CD4-positive, alpha-beta T cell (primary cell): ENCODE data around the gene IQGAP1. TPM values are rescaled to one million over a fixed set of nuclear protein-coding genes. Genes with fewer than 3 reads are reported as not detected.

Source experiments
- ATAC-seq: fragments of 200-7000 bp; cut with Tn5 transposase; one replicate; pipeline ENCODE4 v1.10.0; 2022; ENCODE audit warnings: mild to moderate bottlenecking; ENCODE audit not compliant: poor library complexity
- CTCF ChIA-PET: fragments of 350-600 bp; sonication (Branson Sonifier 250); formaldehyde crosslinking; loops from one replicate; lab custom pipeline; 2021; ENCODE audit warnings: antibody characterized with exemption, inconsistent platforms; lab: Charles Lee
- POLR2A ChIA-PET: fragments of 350-600 bp; sonication (Branson Sonifier 250); formaldehyde crosslinking; loops from one replicate; lab custom pipeline; 2021; ENCODE audit warnings: antibody characterized with exemption, inconsistent platforms; lab: Charles Lee
- DNase-seq, 14 experiments: peaks; one replicate each; pipeline ENCODE4 v3.0.0-alpha.2; 2013 to 2020; ENCODE audit warnings: mixed read lengths in 2 of 14
- H3K27ac ChIP-seq, 2 donors: one replicate each; pipeline versions ENCODE4 v1.5.1 to v1.7.0; 2013; ENCODE audit warnings: low read length in 2 of 2, low read depth in 1 of 2, mild to moderate bottlenecking in 1 of 2
- H3K27me3 ChIP-seq, 2 experiments: 1 replicate in 1 of 2; 2 replicates in 1 of 2; pipeline versions ENCODE4 v1.6.1 to v1.7.0; 2013; ENCODE audit warnings: low read length in 2 of 2, control low read depth in 1 of 2, mild to moderate bottlenecking in 1 of 2, moderate library complexity in 1 of 2; ENCODE audit not compliant: insufficient read depth in 2 of 2, control insufficient read depth in 1 of 2
- H3K36me3 ChIP-seq: one replicate; pipeline ENCODE4 v1.6.1; 2013; ENCODE audit warnings: low read length, control low read depth; ENCODE audit not compliant: insufficient read depth
- H3K4me1 ChIP-seq: one replicate; pipeline ENCODE4 v1.6.1; 2013; ENCODE audit warnings: low read length, control low read depth; ENCODE audit not compliant: insufficient read depth
- H3K4me3 ChIP-seq: one replicate; pipeline ENCODE4 v1.5.1; 2013; ENCODE audit warnings: mild to moderate bottlenecking, low read length, moderate library complexity
- H3K9me3 ChIP-seq, 2 experiments: 1 replicate in 1 of 2; 2 replicates in 1 of 2; pipeline versions ENCODE4 v1.6.1 to v1.7.0; 2013; ENCODE audit warnings: low read length in 2 of 2, mild to moderate bottlenecking in 2 of 2, control low read depth in 1 of 2, moderate library complexity in 1 of 2; ENCODE audit not compliant: control insufficient read depth in 1 of 2, insufficient read depth in 1 of 2
- H3K27ac Mint-ChIP-seq: one replicate; pipeline ENCODE4 v1.8.0; 2020; ENCODE audit warnings: mixed read lengths
- H3K27me3 Mint-ChIP-seq: one replicate; pipeline ENCODE4 v1.8.0; 2021; ENCODE audit warnings: mixed read lengths
- H3K36me3 Mint-ChIP-seq: one replicate; pipeline ENCODE4 v1.8.0; 2021; ENCODE audit warnings: low read depth, mixed read lengths
- H3K4me1 Mint-ChIP-seq: one replicate; pipeline ENCODE4 v1.8.0; 2021; ENCODE audit warnings: low read depth, mixed read lengths
- H3K4me3 Mint-ChIP-seq: one replicate; pipeline ENCODE4 v1.8.0; 2020; ENCODE audit warnings: mild to moderate bottlenecking, mixed read lengths
- H3K9me3 Mint-ChIP-seq: one replicate; pipeline ENCODE4 v1.8.0; 2020; ENCODE audit warnings: mixed read lengths
- intact Hi-C, 2 experiments: fragments of 100-400 bp; cut with DNase I in 1 of 2; cut with micrococcal nuclease in 1 of 2; formaldehyde crosslinking; loops; one replicate each; pipeline versions ENCODE4 v1.15.1 to v1.9.0; 2023 to 2025; cut with DNase I, micrococcal nuclease
- total RNA-seq, 174 experiments: library from RNA in 2 of 174; stranded (reverse) in 2 of 174; gene quantifications; one replicate each; pipeline ENCODE4 v1.2.3 and lab custom pipeline; 2021 to 2026
- TF ChIP-seq, protein P1 (sequence below): fragments of 200-600 bp; IDR thresholded peaks from one replicate; pipeline ENCODE4 v1.8.0; 2022; ENCODE audit warnings: antibody characterized with exemption, mild to moderate bottlenecking

Gene IQGAP1
- total RNA-seq, 2 experiments from 2014 or later: 76.8 to 78.7 TPM

GRCh38 chr15:90396321-90396720, 8.3 kb downstream of the IQGAP1 start:
- H3K4me1 ChIP-seq: peaks cover 47% of the 10 kb centered on the region
- ChIA-PET CTCF (interaction anchor here (0.6 to 0.9 kb wide), 2 partner anchors 12 to 76 kb away, joined by 3 to 4 read pairs; no protein-coding TSS in a partner anchor), POLR2A (interaction anchor here (1.3 to 1.4 kb wide), 3 partner anchors 8 to 19 kb away, joined by 5 to 7 read pairs (median 6); partner anchors contain the start of gene IQGAP1)
- no peaks in the 10 kb centered on the region for H3K9me3 ChIP-seq
- H3K36me3 ChIP-seq: peaks cover 13% of the 10 kb centered on the region
- no peak overlapping the region for H3K27ac ChIP-seq
- intact Hi-C loops: loop anchor here in 1 of 2 experiments (10.0 kb wide), 1 partner anchor 198 kb away; no protein-coding TSS in a partner anchor
- TF ChIP-seq, protein P1, sequence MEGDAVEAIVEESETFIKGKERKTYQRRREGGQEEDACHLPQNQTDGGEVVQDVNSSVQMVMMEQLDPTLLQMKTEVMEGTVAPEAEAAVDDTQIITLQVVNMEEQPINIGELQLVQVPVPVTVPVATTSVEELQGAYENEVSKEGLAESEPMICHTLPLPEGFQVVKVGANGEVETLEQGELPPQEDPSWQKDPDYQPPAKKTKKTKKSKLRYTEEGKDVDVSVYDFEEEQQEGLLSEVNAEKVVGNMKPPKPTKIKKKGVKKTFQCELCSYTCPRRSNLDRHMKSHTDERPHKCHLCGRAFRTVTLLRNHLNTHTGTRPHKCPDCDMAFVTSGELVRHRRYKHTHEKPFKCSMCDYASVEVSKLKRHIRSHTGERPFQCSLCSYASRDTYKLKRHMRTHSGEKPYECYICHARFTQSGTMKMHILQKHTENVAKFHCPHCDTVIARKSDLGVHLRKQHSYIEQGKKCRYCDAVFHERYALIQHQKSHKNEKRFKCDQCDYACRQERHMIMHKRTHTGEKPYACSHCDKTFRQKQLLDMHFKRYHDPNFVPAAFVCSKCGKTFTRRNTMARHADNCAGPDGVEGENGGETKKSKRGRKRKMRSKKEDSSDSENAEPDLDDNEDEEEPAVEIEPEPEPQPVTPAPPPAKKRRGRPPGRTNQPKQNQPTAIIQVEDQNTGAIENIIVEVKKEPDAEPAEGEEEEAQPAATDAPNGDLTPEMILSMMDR: no peak
- ATAC-seq (no peak), DNase-seq (no peak)
- Mint-ChIP-seq H3K4me3 (no peak overlapping the region), H3K36me3 (peaks cover 39% of the 10 kb centered on the region), H3K27me3 (no peaks in the 10 kb centered on the region), H3K9me3 (no peaks in the 10 kb centered on the region), H3K27ac (peak overlapping the region; percentile 71), H3K4me1 (peaks cover 72% of the 10 kb centered on the region)
- H3K27me3 ChIP-seq: no peaks in the 10 kb centered on the region
- H3K4me3 ChIP-seq: no peak overlapping the region

DNA sequence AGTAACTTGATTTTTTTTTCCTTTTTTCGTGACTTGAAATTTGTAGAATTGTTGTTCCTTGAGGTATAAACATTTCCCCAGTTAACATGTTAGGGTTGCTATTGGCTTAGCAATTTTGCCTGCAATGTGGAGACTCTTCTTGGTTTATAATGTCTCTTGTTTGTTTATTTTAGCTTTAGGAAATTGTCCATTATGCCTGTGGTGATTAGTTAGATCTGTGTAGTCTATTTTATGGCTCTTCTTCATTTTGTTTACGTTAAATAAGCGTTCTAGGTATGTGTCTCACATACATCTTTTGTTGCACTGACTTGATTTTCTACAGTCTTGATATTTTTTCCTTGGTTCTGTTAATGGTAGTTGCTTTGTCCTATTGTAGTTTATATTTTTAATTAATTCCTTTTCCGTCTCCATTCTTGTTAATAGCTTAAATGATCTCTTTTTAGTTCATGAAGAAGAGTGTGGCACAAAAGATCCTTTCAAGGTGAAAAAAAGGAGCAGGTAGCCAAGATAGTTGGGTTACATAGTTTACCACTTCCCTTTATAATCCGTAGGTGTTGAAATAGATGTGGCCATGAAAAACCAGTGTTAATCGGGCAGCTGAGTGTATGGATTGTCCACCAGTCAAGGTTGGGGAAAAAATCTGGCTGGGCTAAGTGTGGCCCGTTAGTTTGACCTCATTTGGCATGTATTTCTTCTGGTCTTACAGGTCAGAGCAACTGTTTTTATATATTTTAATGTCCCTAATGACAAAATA, 12.1 kb downstream of the IQGAP1 start:
- ChIA-PET POLR2A (interaction anchor here (0.7 to 6.1 kb wide), 9 partner anchors 9 to 39 kb away, joined by 3 to 50 read pairs (median 3); partner anchors contain the start of gene IQGAP1), CTCF (interaction anchor here (1.1 to 1.9 kb wide), 3 partner anchors 12 to 47 kb away, joined by 3 to 6 read pairs (median 5); partner anchors contain the start of gene IQGAP1)
- Histone ChIP-seq H3K9me3 (no peaks in the 10 kb centered on the region), H3K36me3 (no peaks in the 10 kb centered on the region), H3K4me3 (peak overlapping the region; percentile 19), H3K4me1 (peaks cover 35% of the 10 kb centered on the region), H3K27ac (peak overlapping the region; percentile 73 to 92), H3K27me3 (no peaks in the 10 kb centered on the region)
- intact Hi-C loops: no loop called here
- Mint-ChIP-seq H3K36me3 (peaks cover 23% of the 10 kb centered on the region), H3K4me1 (peaks cover 65% of the 10 kb centered on the region), H3K9me3 (no peaks in the 10 kb centered on the region), H3K27ac (peak overlapping the region; percentile 97), H3K27me3 (no peaks in the 10 kb centered on the region), H3K4me3 (peak overlapping the region; percentile 86)
- peak in 3 of 14 experiments; percentile 54 to 59 (median 54) for DNase-seq
- TF ChIP-seq, protein P1: no peak
- peak; percentile 30 for ATAC-seq

- no peaks in the 10 kb centered on the region for H3K9me3 Mint-ChIP-seq
- no peaks in the 10 kb centered on the region for H3K9me3 ChIP-seq
- DNase-seq: peak; percentile 36 to 94 (median 51)
- H3K36me3 Mint-ChIP-seq: peaks cover 18% of the 10 kb centered on the region
- intact Hi-C loops: loop anchor here in 1 of 2 experiments (1.0 kb wide), 1 partner anchor 13 kb away; the partner anchor contains the start of gene IQGAP1
- H3K27me3 Mint-ChIP-seq: no peaks in the 10 kb centered on the region
- H3K36me3 ChIP-seq: no peaks in the 10 kb centered on the region
- peaks cover 35% of the 10 kb centered on the region for H3K4me1 ChIP-seq
- no peaks in the 10 kb centered on the region for H3K27me3 ChIP-seq
- peaks cover 65% of the 10 kb centered on the region for H3K4me1 Mint-ChIP-seq
- H3K27ac ChIP-seq: peak overlapping the region; percentile 73 to 92
- TF ChIP-seq, protein P1: no peak
- H3K4me3 Mint-ChIP-seq: peak overlapping the region; percentile 86
- ChIA-PET POLR2A (interaction anchor here (0.6 to 6.1 kb wide), 6 partner anchors 9 to 135 kb away, joined by 3 to 50 read pairs (median 4); partner anchors contain the start of genes IQGAP1 and NGRN), CTCF (interaction anchor here (1.1 to 1.9 kb wide), 3 partner anchors 12 to 48 kb away, joined by 3 to 6 read pairs (median 5); partner anchors contain the start of gene IQGAP1)
- peak; percentile 98 for ATAC-seq
- H3K4me3 ChIP-seq: peak overlapping the region; percentile 19
- peak overlapping the region; percentile 97 for H3K27ac Mint-ChIP-seq
Observed at GRCh38 chr15:90400759-90401314, 12.8 kb downstream of the IQGAP1 start.
